Measurements from ENCODE around the gene KLHL17. TPM values are rescaled to one million over a fixed set of nuclear protein-coding genes. Genes with fewer than 3 reads are reported as not detected.

KLHL17 gene
- total RNA-seq, 1 donor from 2014 or later = 15.1 TPM

DNA sequence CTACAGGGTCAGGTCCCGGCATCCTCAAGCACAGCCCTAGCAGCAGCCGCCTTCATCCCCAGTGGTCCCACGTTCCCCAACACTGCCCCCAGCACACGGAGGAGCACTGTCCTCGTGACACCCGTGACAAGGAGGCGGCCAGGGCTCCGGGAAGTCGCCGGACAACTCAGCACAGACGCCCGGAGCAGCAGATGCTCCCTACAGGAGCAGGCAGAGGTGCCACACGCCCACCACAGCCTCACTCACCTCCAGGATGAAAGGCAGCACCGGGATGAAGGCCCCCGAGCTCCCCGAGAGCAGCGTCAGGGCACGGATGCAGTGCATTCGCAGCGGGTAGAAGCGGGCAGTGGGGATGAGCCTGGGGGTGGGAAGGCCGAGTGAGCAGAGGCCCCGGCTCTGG lies 9.5 kb upstream of the KLHL17 start:
- no peaks in the 10 kb centered on the region for H3K27me3 Mint-ChIP-seq
- no peak for DNase-seq
- peaks cover 3% of the 10 kb centered on the region for H3K4me1 Mint-ChIP-seq
- no peak overlapping the region for H3K4me3 Mint-ChIP-seq
- intact Hi-C loops (cut with micrococcal nuclease) = no loop called here
- CTCF ChIA-PET = no interaction called here
- TF ChIP-seq, protein P1, sequence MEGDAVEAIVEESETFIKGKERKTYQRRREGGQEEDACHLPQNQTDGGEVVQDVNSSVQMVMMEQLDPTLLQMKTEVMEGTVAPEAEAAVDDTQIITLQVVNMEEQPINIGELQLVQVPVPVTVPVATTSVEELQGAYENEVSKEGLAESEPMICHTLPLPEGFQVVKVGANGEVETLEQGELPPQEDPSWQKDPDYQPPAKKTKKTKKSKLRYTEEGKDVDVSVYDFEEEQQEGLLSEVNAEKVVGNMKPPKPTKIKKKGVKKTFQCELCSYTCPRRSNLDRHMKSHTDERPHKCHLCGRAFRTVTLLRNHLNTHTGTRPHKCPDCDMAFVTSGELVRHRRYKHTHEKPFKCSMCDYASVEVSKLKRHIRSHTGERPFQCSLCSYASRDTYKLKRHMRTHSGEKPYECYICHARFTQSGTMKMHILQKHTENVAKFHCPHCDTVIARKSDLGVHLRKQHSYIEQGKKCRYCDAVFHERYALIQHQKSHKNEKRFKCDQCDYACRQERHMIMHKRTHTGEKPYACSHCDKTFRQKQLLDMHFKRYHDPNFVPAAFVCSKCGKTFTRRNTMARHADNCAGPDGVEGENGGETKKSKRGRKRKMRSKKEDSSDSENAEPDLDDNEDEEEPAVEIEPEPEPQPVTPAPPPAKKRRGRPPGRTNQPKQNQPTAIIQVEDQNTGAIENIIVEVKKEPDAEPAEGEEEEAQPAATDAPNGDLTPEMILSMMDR (IDR thresholded peaks at IDR 0.05) = no peak
- ATAC-seq (ENCODE audit: low read depth) = no peak
- H3K36me3 Mint-ChIP-seq (ENCODE audit: low read depth) = peaks cover 89% of the 10 kb centered on the region
- POLR2A ChIA-PET = no interaction called here
- H3K27ac Mint-ChIP-seq = no peak overlapping the region
- no peaks in the 10 kb centered on the region for H3K9me3 Mint-ChIP-seq

DNA sequence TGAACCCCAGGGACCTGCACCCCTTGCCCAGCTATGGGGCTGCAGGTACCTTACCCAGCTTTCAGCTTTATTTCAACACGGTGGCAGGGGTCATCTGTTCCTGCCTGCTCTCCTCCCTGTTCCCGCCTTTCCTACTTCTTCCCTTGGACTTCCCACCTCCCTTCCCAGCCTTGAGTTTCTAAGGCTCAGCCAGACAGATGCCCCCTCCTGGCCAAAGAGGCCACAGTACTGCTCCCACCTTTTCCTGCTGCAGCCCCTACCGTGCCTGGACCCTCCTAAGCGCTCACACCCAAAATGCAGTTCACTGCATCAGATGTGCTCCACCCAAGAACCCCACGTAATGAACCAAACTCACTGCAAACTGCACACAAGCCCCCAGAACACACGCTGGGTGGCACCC lies 9.0 kb upstream of the KLHL17 start:
- no peaks in the 10 kb centered on the region for H3K9me3 Mint-ChIP-seq
- H3K4me3 Mint-ChIP-seq = no peak overlapping the region
- POLR2A ChIA-PET = no interaction called here
- CTCF ChIA-PET = interaction anchor here (0.6 kb wide), 1 partner anchor 12 kb away, joined by 3 read pairs; no protein-coding TSS in a partner anchor
- H3K36me3 Mint-ChIP-seq (ENCODE audit: low read depth) = peaks cover 91% of the 10 kb centered on the region
- intact Hi-C loops (cut with micrococcal nuclease) = no loop called here
- H3K27ac Mint-ChIP-seq = no peak overlapping the region
- no peak for ATAC-seq (ENCODE audit: low read depth)
- no peaks in the 10 kb centered on the region for H3K27me3 Mint-ChIP-seq
- H3K4me1 Mint-ChIP-seq = peaks cover 3% of the 10 kb centered on the region
- no peak for DNase-seq
- TF ChIP-seq, protein P1 (IDR thresholded peaks at IDR 0.05) = no peak

DNA sequence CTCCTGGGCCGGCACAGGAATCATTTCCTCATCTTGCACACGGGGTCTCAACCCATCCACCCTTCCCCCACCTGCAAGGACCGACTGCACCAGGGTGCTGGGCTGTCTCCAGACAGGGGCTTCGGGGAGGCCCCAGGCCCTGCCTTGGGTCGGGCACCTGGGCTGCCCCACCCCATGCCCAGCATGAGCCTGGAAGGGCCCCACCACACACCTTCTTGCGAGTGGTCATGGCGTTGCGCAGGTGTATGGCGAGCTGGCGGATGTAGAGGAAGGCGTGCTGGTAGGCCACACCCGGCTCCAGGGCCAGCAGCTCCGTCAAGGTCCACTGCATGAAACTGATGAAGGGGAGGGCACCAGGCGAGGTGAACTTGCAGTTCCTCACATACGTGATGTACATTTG lies 8.2 kb upstream of the KLHL17 start:
- H3K9me3 Mint-ChIP-seq = no peaks in the 10 kb centered on the region
- DNase-seq = no peak
- H3K36me3 Mint-ChIP-seq (ENCODE audit: low read depth) = peaks cover 92% of the 10 kb centered on the region
- H3K4me3 Mint-ChIP-seq = no peak overlapping the region
- CTCF ChIA-PET = no interaction called here
- POLR2A ChIA-PET = no interaction called here
- no peak for ATAC-seq (ENCODE audit: low read depth)
- H3K4me1 Mint-ChIP-seq = peaks cover 9% of the 10 kb centered on the region
- intact Hi-C loops (cut with micrococcal nuclease) = no loop called here
- TF ChIP-seq, protein P1 (IDR thresholded peaks at IDR 0.05) = no peak
- no peak overlapping the region for H3K27ac Mint-ChIP-seq
- H3K27me3 Mint-ChIP-seq = no peaks in the 10 kb centered on the region

DNA sequence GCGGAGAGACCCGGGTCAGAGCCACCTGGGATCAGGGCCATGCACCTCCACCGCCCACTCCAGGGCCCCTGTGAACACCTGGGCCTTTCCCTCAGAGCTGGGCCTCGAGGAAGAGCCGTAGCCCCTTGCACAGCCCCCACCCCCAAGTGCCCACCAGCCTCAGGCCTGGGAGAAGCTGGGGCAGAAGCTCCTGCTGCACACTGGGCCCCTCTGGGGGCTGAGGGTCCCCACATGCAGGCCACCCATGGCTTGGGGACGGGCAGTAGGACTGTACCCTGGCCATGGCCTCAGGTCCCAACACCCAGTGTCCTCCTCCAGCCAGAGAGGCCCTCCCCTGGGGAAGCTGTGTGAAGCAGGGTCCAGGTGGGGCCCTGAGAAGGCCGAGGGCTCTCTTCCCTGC lies 7.8 kb upstream of the KLHL17 start:
- H3K27ac Mint-ChIP-seq = no peak overlapping the region
- peaks cover 12% of the 10 kb centered on the region for H3K4me1 Mint-ChIP-seq
- no peaks in the 10 kb centered on the region for H3K27me3 Mint-ChIP-seq
- no peaks in the 10 kb centered on the region for H3K9me3 Mint-ChIP-seq
- no peak for DNase-seq
- H3K4me3 Mint-ChIP-seq = no peak overlapping the region
- TF ChIP-seq, protein P1 (IDR thresholded peaks at IDR 0.05) = no peak
- intact Hi-C loops (cut with micrococcal nuclease) = no loop called here
- ChIA-PET CTCF (no interaction called here), POLR2A (no interaction called here)
- H3K36me3 Mint-ChIP-seq (ENCODE audit: low read depth) = peaks cover 94% of the 10 kb centered on the region
- no peak for ATAC-seq (ENCODE audit: low read depth)

DNA sequence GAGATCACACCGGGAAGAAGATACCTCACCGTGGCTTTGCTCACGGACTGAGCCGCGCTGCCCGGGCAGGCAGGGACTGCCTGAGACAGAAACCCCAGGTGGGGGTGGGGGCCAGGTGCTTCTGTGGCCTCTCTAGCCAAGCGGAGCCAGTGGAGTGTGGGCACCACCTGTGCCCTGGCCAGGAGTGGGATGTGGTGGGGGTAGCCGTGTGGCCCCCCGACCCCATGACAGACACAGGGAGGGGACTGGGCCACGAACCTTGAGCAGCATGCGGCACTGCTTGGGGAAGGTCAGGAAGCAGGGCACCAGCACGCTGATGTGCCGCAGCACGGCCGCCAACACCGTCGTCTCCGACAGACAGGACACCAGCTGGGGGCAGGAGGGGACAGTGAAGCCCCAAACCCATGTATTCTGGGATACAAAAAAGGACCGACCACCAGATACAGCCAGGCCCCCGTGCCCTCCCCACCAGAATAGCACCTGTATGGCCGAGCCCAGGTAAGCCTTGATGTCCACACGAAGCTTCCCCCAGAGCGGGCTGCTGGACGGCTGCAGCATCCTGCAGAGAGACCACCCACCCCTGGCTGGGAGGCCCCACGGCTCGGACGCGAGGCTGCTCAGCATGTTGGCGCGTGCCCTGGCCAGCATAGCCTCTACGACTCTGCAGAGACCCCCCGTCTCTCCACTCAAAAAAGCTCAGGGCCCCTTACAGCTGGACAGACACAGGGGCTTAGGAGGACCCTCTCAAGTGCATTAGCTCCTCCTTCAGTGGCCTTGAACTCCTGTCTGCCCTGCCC lies 6.7 kb upstream of the KLHL17 start:
- peaks cover 91% of the 10 kb centered on the region for H3K36me3 Mint-ChIP-seq (ENCODE audit: low read depth)
- H3K9me3 Mint-ChIP-seq = no peaks in the 10 kb centered on the region
- ChIA-PET POLR2A (no interaction called here), CTCF (no interaction called here)
- TF ChIP-seq, protein P1 (IDR thresholded peaks at IDR 0.05) = no peak
- H3K27me3 Mint-ChIP-seq = no peaks in the 10 kb centered on the region
- H3K27ac Mint-ChIP-seq = no peak overlapping the region
- no peak overlapping the region for H3K4me3 Mint-ChIP-seq
- intact Hi-C loops (cut with micrococcal nuclease) = no loop called here
- DNase-seq = no peak
- no peak for ATAC-seq (ENCODE audit: low read depth)
- peaks cover 22% of the 10 kb centered on the region for H3K4me1 Mint-ChIP-seq
